BLaER1 treated with 17β-estradiol and CSF1 and Interleukin-3, amounts not matched to agents 10 nM and 100 nM (cell line): ENCODE measurements around the gene TBC1D14.

ENCODE experiments used
- H3K27ac ChIP-seq, 11 experiments: shearing (Covaris generic); formaldehyde crosslinking; 2 replicates each; pipeline ENCODE4 v1.8.1; 2022
- H3K27me3 ChIP-seq, 11 experiments: shearing (Covaris generic); formaldehyde crosslinking; 2 replicates each; pipeline ENCODE4 v1.8.1; 2022
- H3K36me3 ChIP-seq, 11 experiments: shearing (Covaris generic); formaldehyde crosslinking; 2 replicates each; pipeline ENCODE4 v1.8.1; 2022
- H3K4me1 ChIP-seq, 10 experiments: shearing (Covaris generic); formaldehyde crosslinking; 2 replicates each; pipeline ENCODE4 v1.8.1; 2022
- H3K4me2 ChIP-seq, 11 experiments: shearing (Covaris generic); formaldehyde crosslinking; 2 replicates each; pipeline ENCODE4 v1.8.1; 2022
- H3K4me3 ChIP-seq, 10 experiments: shearing (Covaris generic); formaldehyde crosslinking; 2 replicates each; pipeline ENCODE4 v1.8.1; 2022
- H3K9ac ChIP-seq, 11 experiments: shearing (Covaris generic); formaldehyde crosslinking; 2 replicates each; pipeline ENCODE4 v1.8.1; 2022
- H3K9me3 ChIP-seq, 11 experiments: shearing (Covaris generic); formaldehyde crosslinking; replicated peaks in 1 of 11; 2 replicates each; pipeline ENCODE4 v1.8.1; 2022
- H4K20me1 ChIP-seq, 11 experiments: shearing (Covaris generic); formaldehyde crosslinking; 2 replicates each; pipeline ENCODE4 v1.8.1; 2022
- Cebpa-rat ChIP-seq, 11 experiments: shearing (Covaris generic); IDR thresholded peaks; 2 replicates each; pipeline ENCODE4 v1.8.1; 2022

TBC1D14 gene

GRCh38 chr4:6909113-6909969, at the start of gene TBC1D14:
Gene TBC1D14 (plus strand): TSS chr4:6909826. CDS start chr4:6923390, 13,564 bp downstream.
- H3K27ac ChIP-seq, result peak within 1 kb of the TSS; percentile 99 to 100 (median 99)
- H4K20me1 ChIP-seq, result peaks cover 12 to 39% (median 23%) of the 10 kb centered on the region in 11 experiments; a peak in 18 of 22 replicates
- no peaks in the 10 kb centered on the region for H3K27me3 ChIP-seq
- peak within 1 kb of the TSS; percentile 96 to 99 (median 99) for H3K9ac ChIP-seq
- H3K9me3 ChIP-seq, result no peaks in the 10 kb centered on the region
- H3K4me1 ChIP-seq, result peaks cover 65 to 84% (median 73%) of the 10 kb centered on the region in 10 experiments
- H3K4me3 ChIP-seq, result peak within 1 kb of the TSS; percentile 87 to 98 (median 95)
- peak within 1 kb of the TSS; percentile 95 to 100 (median 98) for H3K4me2 ChIP-seq
- TF ChIP-seq Cebpa-rat (IDR thresholded peaks at IDR 0.05), result no peak
- H3K36me3 ChIP-seq, result peaks cover 0 to 17% (median 5%) of the 10 kb centered on the region in 11 experiments; a peak in 6 of 22 replicates

- H3K36me3 ChIP-seq, result peaks cover 67 to 100% (median 97%) of the 10 kb centered on the region in 11 experiments
- H3K4me3 ChIP-seq, result no peak overlapping the region
- peaks cover 2 to 76% (median 34%) of the 10 kb centered on the region in 11 experiments; a peak in 18 of 22 replicates for H4K20me1 ChIP-seq
- no peaks in the 10 kb centered on the region for H3K27me3 ChIP-seq
- no peak for TF ChIP-seq Cebpa-rat (IDR thresholded peaks at IDR 0.05)
- H3K4me1 ChIP-seq, result peaks cover 0 to 27% (median 3%) of the 10 kb centered on the region in 10 experiments; a peak in 9 of 20 replicates
- H3K9me3 ChIP-seq, result no peaks in the 10 kb centered on the region
- no peak overlapping the region for H3K9ac ChIP-seq
- H3K27ac ChIP-seq, result no peak overlapping the region
- no peak overlapping the region for H3K4me2 ChIP-seq
Measured at GRCh38 chr4:6868386-6868785, 41.2 kb upstream of the TBC1D14 start.

- Histone ChIP-seq H3K4me3 (no peak overlapping the region), H3K27ac (no peak overlapping the region), H4K20me1 (peaks cover 6 to 91% (median 48%) of the 10 kb centered on the region in 11 experiments; a peak in 20 of 22 replicates), H3K4me2 (peak overlapping the region in 3 of 11 experiments; percentile 16 to 59 (median 38); a peak in 4 of 22 replicates), H3K27me3 (no peaks in the 10 kb centered on the region), H3K36me3 (peaks cover 67 to 100% (median 93%) of the 10 kb centered on the region in 11 experiments), H3K4me1 (peaks cover 4 to 36% (median 14%) of the 10 kb centered on the region in 10 experiments), H3K9me3 (no peaks in the 10 kb centered on the region), H3K9ac (peak overlapping the region in 1 of 11 experiments; percentile 27; a peak in 1 of 22 replicates)
- no peak for TF ChIP-seq Cebpa-rat (IDR thresholded peaks at IDR 0.05)
Measured at GRCh38 chr4:6869944-6870343, 39.7 kb upstream of the TBC1D14 start.

GRCh38 chr4:6873291-6873690, 36.3 kb upstream of the TBC1D14 start:
- Histone ChIP-seq H4K20me1 (peaks cover 6 to 78% (median 54%) of the 10 kb centered on the region in 11 experiments; a peak in 20 of 22 replicates), H3K36me3 (peaks cover 60 to 98% (median 89%) of the 10 kb centered on the region in 11 experiments), H3K27ac (peak overlapping the region in 1 of 11 experiments; percentile 0; a peak in 1 of 22 replicates), H3K4me3 (no peak overlapping the region), H3K27me3 (no peaks in the 10 kb centered on the region), H3K9me3 (peaks cover 0 to 10% (median 0%) of the 10 kb centered on the region in 11 experiments; a peak in 2 of 22 replicates), H3K4me2 (no peak overlapping the region), H3K4me1 (peaks cover 16 to 59% (median 36%) of the 10 kb centered on the region in 10 experiments), H3K9ac (no peak overlapping the region)
- no peak for TF ChIP-seq Cebpa-rat (IDR thresholded peaks at IDR 0.05)

- no peak for TF ChIP-seq Cebpa-rat (IDR thresholded peaks at IDR 0.05)
- Histone ChIP-seq H3K36me3 (peaks cover 65 to 98% (median 89%) of the 10 kb centered on the region in 11 experiments), H3K27ac (peak overlapping the region in 7 of 11 experiments; percentile 60 to 79 (median 69); a peak in 11 of 22 replicates), H3K4me2 (peak overlapping the region in 6 of 11 experiments; percentile 49 to 80 (median 74); a peak in 9 of 22 replicates), H3K9ac (peak overlapping the region in 4 of 11 experiments; percentile 34 to 59 (median 48); a peak in 2 of 22 replicates), H3K9me3 (peaks cover 0 to 10% (median 0%) of the 10 kb centered on the region in 11 experiments; a peak in 2 of 22 replicates), H4K20me1 (peaks cover 6 to 73% (median 54%) of the 10 kb centered on the region in 11 experiments; a peak in 20 of 22 replicates), H3K27me3 (no peaks in the 10 kb centered on the region), H3K4me3 (no peak overlapping the region), H3K4me1 (peaks cover 16 to 58% (median 36%) of the 10 kb centered on the region in 10 experiments)
Measured at GRCh38 chr4:6873792-6874461, 35.7 kb upstream of the TBC1D14 start.

GRCh38 chr4:6874981-6875380, 34.6 kb upstream of the TBC1D14 start:
- H3K36me3 ChIP-seq, result peaks cover 73 to 97% (median 87%) of the 10 kb centered on the region in 11 experiments
- peaks cover 16 to 47% (median 35%) of the 10 kb centered on the region in 10 experiments for H3K4me1 ChIP-seq
- H3K9ac ChIP-seq, result peak overlapping the region in 8 of 11 experiments; percentile 21 to 59 (median 44); a peak in 14 of 22 replicates
- no peak overlapping the region for H3K4me3 ChIP-seq
- H4K20me1 ChIP-seq, result peaks cover 3 to 67% (median 47%) of the 10 kb centered on the region in 11 experiments; a peak in 20 of 22 replicates
- H3K27ac ChIP-seq, result peak overlapping the region in 9 of 11 experiments; percentile 22 to 79 (median 64); a peak in 17 of 22 replicates
- H3K27me3 ChIP-seq, result no peaks in the 10 kb centered on the region
- TF ChIP-seq Cebpa-rat (IDR thresholded peaks at IDR 0.05), result no peak
- peaks cover 0 to 10% (median 0%) of the 10 kb centered on the region in 11 experiments; a peak in 2 of 22 replicates for H3K9me3 ChIP-seq
- peak overlapping the region; percentile 19 to 80 (median 70); a peak in 19 of 22 replicates for H3K4me2 ChIP-seq

- Histone ChIP-seq H3K36me3 (peaks cover 76 to 97% (median 87%) of the 10 kb centered on the region in 11 experiments), H4K20me1 (peaks cover 3 to 62% (median 42%) of the 10 kb centered on the region in 11 experiments; a peak in 19 of 22 replicates), H3K4me2 (peak overlapping the region; percentile 19 to 80 (median 70); a peak in 19 of 22 replicates), H3K27me3 (no peaks in the 10 kb centered on the region), H3K9ac (peak overlapping the region in 8 of 11 experiments; percentile 42 to 59 (median 46); a peak in 12 of 22 replicates), H3K9me3 (peaks cover 0 to 10% (median 0%) of the 10 kb centered on the region in 11 experiments; a peak in 2 of 22 replicates), H3K27ac (peak overlapping the region in 9 of 11 experiments; percentile 34 to 79 (median 64); a peak in 17 of 22 replicates), H3K4me1 (peaks cover 16 to 43% (median 33%) of the 10 kb centered on the region in 10 experiments), H3K4me3 (no peak overlapping the region)
- TF ChIP-seq Cebpa-rat (IDR thresholded peaks at IDR 0.05), result peak in 10 of 11 experiments; percentile 12 to 92 (median 86); a peak in 16 of 22 replicates
Measured at GRCh38 chr4:6875431-6875831, 34.2 kb upstream of the TBC1D14 start.

- Histone ChIP-seq H3K4me1 (peaks cover 16 to 35% (median 31%) of the 10 kb centered on the region in 10 experiments), H3K4me2 (peak overlapping the region in 6 of 11 experiments; percentile 58 to 80 (median 74); a peak in 11 of 22 replicates), H3K27me3 (no peaks in the 10 kb centered on the region), H3K9me3 (peaks cover 0 to 10% (median 0%) of the 10 kb centered on the region in 11 experiments; a peak in 2 of 22 replicates), H3K9ac (peak overlapping the region in 1 of 11 experiments; percentile 14; a peak in 4 of 22 replicates), H3K36me3 (peaks cover 81 to 97% (median 92%) of the 10 kb centered on the region in 11 experiments), H4K20me1 (peaks cover 3 to 56% (median 35%) of the 10 kb centered on the region in 11 experiments; a peak in 19 of 22 replicates), H3K27ac (peak overlapping the region in 10 of 11 experiments; percentile 1 to 79 (median 63); a peak in 14 of 22 replicates), H3K4me3 (no peak overlapping the region)
- no peak for TF ChIP-seq Cebpa-rat (IDR thresholded peaks at IDR 0.05)
Measured at GRCh38 chr4:6876440-6876839, 33.2 kb upstream of the TBC1D14 start.
